ENCODE data around the gene USP24.

DNA sequence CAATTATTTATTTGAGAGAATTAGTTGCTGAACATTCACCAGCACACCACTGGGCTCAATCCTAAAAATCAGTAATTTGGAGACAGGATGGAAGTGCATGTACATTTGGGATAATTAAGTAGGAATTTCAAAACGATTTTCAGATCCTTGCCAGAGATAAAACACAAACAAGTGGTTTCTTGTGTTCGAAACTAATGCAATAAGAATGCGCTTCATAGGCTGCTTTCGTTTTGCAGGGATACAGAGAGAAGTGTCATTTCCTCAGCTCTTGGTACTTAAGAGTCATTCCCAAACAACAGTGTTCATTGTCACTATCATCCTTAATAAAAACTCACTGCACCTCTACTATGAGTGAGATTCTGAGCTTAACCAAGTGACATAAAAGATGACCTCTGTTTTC lies 20.6 kb upstream of the USP24 start:
- no peak for TF ChIP-seq POLR2A (IDR thresholded peaks at IDR 0.05)
- TF ChIP-seq, protein P1, sequence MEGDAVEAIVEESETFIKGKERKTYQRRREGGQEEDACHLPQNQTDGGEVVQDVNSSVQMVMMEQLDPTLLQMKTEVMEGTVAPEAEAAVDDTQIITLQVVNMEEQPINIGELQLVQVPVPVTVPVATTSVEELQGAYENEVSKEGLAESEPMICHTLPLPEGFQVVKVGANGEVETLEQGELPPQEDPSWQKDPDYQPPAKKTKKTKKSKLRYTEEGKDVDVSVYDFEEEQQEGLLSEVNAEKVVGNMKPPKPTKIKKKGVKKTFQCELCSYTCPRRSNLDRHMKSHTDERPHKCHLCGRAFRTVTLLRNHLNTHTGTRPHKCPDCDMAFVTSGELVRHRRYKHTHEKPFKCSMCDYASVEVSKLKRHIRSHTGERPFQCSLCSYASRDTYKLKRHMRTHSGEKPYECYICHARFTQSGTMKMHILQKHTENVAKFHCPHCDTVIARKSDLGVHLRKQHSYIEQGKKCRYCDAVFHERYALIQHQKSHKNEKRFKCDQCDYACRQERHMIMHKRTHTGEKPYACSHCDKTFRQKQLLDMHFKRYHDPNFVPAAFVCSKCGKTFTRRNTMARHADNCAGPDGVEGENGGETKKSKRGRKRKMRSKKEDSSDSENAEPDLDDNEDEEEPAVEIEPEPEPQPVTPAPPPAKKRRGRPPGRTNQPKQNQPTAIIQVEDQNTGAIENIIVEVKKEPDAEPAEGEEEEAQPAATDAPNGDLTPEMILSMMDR (IDR thresholded peaks at IDR 0.05): no peak

Data from lower leg skin (tissue), 3 donors.